HG02973 (cell line): Measurements from ENCODE around the gene IGFL4.

Experiments used
- ATAC-seq: cut with Tn5 transposase; IDR thresholded peaks from one replicate; pipeline ENCODE4 v1.9.1; 2021; ENCODE audit warnings: moderate library complexity; ENCODE audit not compliant: unreplicated experiment

IGFL4 gene

GRCh38 chr19:46065486-46066071 lies 24.8 kb upstream of the IGFL4 start:
- no peak for ATAC-seq

- no peak for ATAC-seq
These were observed 22.4 kb upstream of the IGFL4 start for GRCh38 chr19:46063201-46063600.

DNA sequence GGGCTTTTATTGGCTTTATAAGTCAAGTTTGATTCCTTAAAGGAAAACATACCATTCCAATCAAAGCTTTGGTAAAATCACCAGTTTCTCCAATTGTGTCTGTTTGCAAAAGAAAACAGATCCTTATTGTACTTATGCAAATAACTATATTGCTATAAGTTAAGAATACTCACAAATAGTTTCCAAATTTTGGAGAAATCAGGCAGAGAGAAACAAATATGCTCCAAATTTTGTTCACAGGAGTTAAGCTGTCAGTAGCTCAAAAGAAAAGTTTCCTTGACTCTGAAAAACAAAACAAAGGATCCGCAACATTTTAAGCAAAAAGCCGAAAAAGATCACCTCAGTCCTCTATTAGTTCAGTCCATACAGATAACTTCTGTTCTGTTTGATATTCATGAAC lies 19.2 kb upstream of the IGFL4 start:
- ATAC-seq = no peak

- ATAC-seq = no peak
These were observed 18.0 kb upstream of the IGFL4 start for GRCh38 chr19:46058778-46059177.

DNA sequence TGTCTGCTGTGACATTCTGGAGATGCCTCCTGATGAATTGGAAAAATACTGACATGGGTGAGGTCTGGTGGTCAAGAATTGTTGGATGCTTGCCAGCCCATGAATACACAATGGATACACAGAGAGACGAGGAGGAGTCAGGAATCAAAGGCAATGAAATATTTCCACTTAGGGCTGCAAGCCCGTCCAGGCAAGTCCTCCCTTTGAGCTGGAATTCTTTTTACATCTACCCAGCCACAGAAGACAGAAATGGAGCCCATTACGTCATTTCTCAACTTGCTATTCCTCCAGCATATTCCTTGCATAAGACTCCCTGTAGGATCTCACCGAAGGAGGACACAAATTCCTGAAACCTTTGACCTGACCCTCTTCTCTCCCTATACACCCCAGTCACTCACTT lies 15.7 kb upstream of the IGFL4 start:
- ATAC-seq = no peak

GRCh38 chr19:46052896-46053295 lies 12.1 kb upstream of the IGFL4 start:
- no peak for ATAC-seq

GRCh38 chr19:46049597-46049996 lies 8.8 kb upstream of the IGFL4 start:
- ATAC-seq = no peak

GRCh38 chr19:46043519-46043918 lies 2.7 kb upstream of the IGFL4 start:
- no peak for ATAC-seq

DNA sequence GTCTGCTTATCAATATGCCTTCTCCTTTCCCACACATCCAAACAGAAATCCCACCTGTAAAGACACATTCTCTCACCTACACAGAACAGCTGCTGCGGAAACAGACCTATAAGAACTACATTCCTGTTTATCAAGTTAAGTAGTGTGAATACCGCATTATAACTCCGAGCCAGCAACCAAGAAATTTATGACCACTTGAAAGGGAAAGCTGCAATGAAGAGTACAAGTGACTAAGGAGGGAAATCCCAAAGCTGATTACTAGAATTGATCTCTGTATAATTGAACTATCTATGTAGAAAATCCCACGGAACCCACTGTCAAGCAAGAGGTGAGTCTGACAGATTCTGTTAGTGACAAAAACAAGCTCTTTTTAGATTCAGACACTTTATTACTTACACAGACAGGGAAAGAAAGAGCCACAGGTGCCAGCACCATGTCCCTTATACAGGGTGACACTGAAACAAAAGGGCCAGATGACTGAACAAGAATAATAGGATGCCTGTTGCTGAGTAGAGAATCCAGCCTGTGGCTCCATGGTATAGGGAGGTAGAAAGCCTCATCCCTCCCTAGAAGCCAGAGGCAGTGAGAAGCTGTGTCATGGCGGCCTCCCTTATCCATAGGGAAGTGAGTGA lies 1.6 kb upstream of the IGFL4 start:
- ATAC-seq = no peak

- no peak for ATAC-seq
These were observed 677 bp downstream of the IGFL4 start for GRCh38 chr19:46040125-46040524.

- no peak for ATAC-seq
These were observed 4.1 kb downstream of the IGFL4 start for GRCh38 chr19:46036744-46037128.

GRCh38 chr19:46035986-46036743 lies 4.6 kb downstream of the IGFL4 start:
- ATAC-seq = no peak

- ATAC-seq = no peak
These were observed 5.3 kb downstream of the IGFL4 start for GRCh38 chr19:46035546-46035945.

GRCh38 chr19:46033401-46033800 lies 7.4 kb downstream of the IGFL4 start:
- no peak for ATAC-seq

GRCh38 chr19:46032597-46033025 lies 8.2 kb downstream of the IGFL4 start:
- ATAC-seq = no peak

GRCh38 chr19:46031781-46032596 lies 8.8 kb downstream of the IGFL4 start:
- ATAC-seq = no peak

GRCh38 chr19:46030812-46031550 lies 9.8 kb downstream of the IGFL4 start:
- ATAC-seq = no peak

- ATAC-seq = no peak
These were observed 15.0 kb downstream of the IGFL4 start for GRCh38 chr19:46025835-46026234.

GRCh38 chr19:46023311-46023779 lies 17.5 kb downstream of the IGFL4 start:
- no peak for ATAC-seq

- ATAC-seq = no peak
These were observed 18.1 kb downstream of the IGFL4 start, which contains the start of gene PGLYRP1 for GRCh38 chr19:46022431-46023310. Gene PGLYRP1 (minus strand): TSS chr19:46023053. CDS start chr19:46023021, 32 bp downstream.
